GM18526 (cell line): ENCODE measurements around the gene ATP1A3.

Source experiments
- POLR2A ChIP-seq: IDR thresholded peaks from 3 replicates; pipeline ENCODE4 v1.6.1; 2011; ENCODE audit not compliant: insufficient read length; ENCODE audit errors: extremely low read depth

ATP1A3 gene

GRCh38 chr19:41993612-41994483, at the start of gene ATP1A3:
Gene ATP1A3 (minus strand): TSS chr19:41994230. CDS start chr19:41994076, 154 bp downstream.
- TF ChIP-seq POLR2A: no peak

GRCh38 chr19:42042455-42043170, 48.6 kb upstream of the ATP1A3 start:
- TF ChIP-seq POLR2A: no peak

GRCh38 chr19:42040031-42040430, 46.0 kb upstream of the ATP1A3 start:
- no peak for TF ChIP-seq POLR2A

GRCh38 chr19:42038666-42039065, 44.6 kb upstream of the ATP1A3 start:
- no peak for TF ChIP-seq POLR2A

GRCh38 chr19:42037649-42038048, 43.6 kb upstream of the ATP1A3 start:
- no peak for TF ChIP-seq POLR2A

- no peak for TF ChIP-seq POLR2A
Measured at GRCh38 chr19:42033413-42033812, 39.4 kb upstream of the ATP1A3 start.

GRCh38 chr19:42032431-42032830, 38.4 kb upstream of the ATP1A3 start:
- TF ChIP-seq POLR2A: no peak

- TF ChIP-seq POLR2A: no peak
Measured at GRCh38 chr19:42030645-42031440, 36.8 kb upstream of the ATP1A3 start.

- TF ChIP-seq POLR2A: no peak
Measured at GRCh38 chr19:42028304-42029216, 34.5 kb upstream of the ATP1A3 start.

- no peak for TF ChIP-seq POLR2A
Measured at GRCh38 chr19:42024622-42025111, 30.6 kb upstream of the ATP1A3 start.

- TF ChIP-seq POLR2A: no peak
Measured at GRCh38 chr19:42023943-42024260, 29.9 kb upstream of the ATP1A3 start.

GRCh38 chr19:42023121-42023942, 29.3 kb upstream of the ATP1A3 start:
- TF ChIP-seq POLR2A: no peak

GRCh38 chr19:42022616-42023015, 28.6 kb upstream of the ATP1A3 start:
- TF ChIP-seq POLR2A: no peak

GRCh38 chr19:42021185-42021584, 27.2 kb upstream of the ATP1A3 start:
- TF ChIP-seq POLR2A: no peak
